Measurements from ENCODE around the gene PRR29.
"Not testable (repeated sequence)": the region's sequence is repeated elsewhere in the genome, so short reads cannot be mapped to it uniquely, and the experiment has no call there.

Gene PRR29

GRCh38 chr17:64017381-64017980 lies 19.3 kb downstream of the PRR29 start:
- Histone ChIP-seq H3K4me3 (ENCODE audit: insufficient read depth, low read length, poor library complexity, severe bottlenecking) (peak overlapping the region; percentile 65), H3K9me3 (ENCODE audit: insufficient read depth, low read length) (no peaks in the 10 kb centered on the region), H3K27me3 (ENCODE audit: low read length) (no peaks in the 10 kb centered on the region), H2AFZ (ENCODE audit: low read depth, low read length, severe bottlenecking) (no peak overlapping the region), H3K36me3 (ENCODE audit: low read length) (no peaks in the 10 kb centered on the region), H3K79me2 (ENCODE audit: insufficient read depth, low read length) (peaks cover 58% of the 10 kb centered on the region), H3K27ac (ENCODE audit: low read depth, low read length) (peak overlapping the region; percentile 98), H4K20me1 (ENCODE audit: low read depth, low read length) (no peaks in the 10 kb centered on the region), H3K4me2 (ENCODE audit: low read depth, low read length, poor library complexity, severe bottlenecking) (peak overlapping the region; percentile 99), H3K9ac (ENCODE audit: low read length) (peak overlapping the region; percentile 56), H3F3A (ENCODE audit: insufficient read depth) (peaks cover 59% of the 10 kb centered on the region), H3K9me2 (replicated peaks; ENCODE audit: insufficient read depth, low read length) (no peaks in the 10 kb centered on the region)
- TF ChIP-seq EZH2phosphoT487 (conservative IDR thresholded peaks at IDR 0.05; ENCODE audit: low read length), result no peak
- no peak for TF ChIP-seq CTCF (IDR thresholded peaks at IDR 0.05; ENCODE audit: insufficient read depth, low read length, poor library complexity, severe bottlenecking)

- H3K9ac ChIP-seq (ENCODE audit: low read length), result peak overlapping the region; percentile 80
- H3K4me3 ChIP-seq (ENCODE audit: insufficient read depth, low read length, poor library complexity, severe bottlenecking), result peak overlapping the region; percentile 65
- H3K9me2 ChIP-seq (replicated peaks; ENCODE audit: insufficient read depth, low read length); H3K9me3 ChIP-seq (ENCODE audit: insufficient read depth, low read length); H4K20me1 ChIP-seq (ENCODE audit: low read depth, low read length); H3K27me3 ChIP-seq (ENCODE audit: low read length); H3K36me3 ChIP-seq (ENCODE audit: low read length): not testable (repeated sequence)
- peak overlapping the region; percentile 4 for H2AFZ ChIP-seq (ENCODE audit: low read depth, low read length, severe bottlenecking)
- peaks cover 72% of the 10 kb centered on the region for H3F3A ChIP-seq (ENCODE audit: insufficient read depth)
- peak overlapping the region; percentile 98 for H3K27ac ChIP-seq (ENCODE audit: low read depth, low read length)
- peaks cover 42% of the 10 kb centered on the region for H3K79me2 ChIP-seq (ENCODE audit: insufficient read depth, low read length)
- H3K4me2 ChIP-seq (ENCODE audit: low read depth, low read length, poor library complexity, severe bottlenecking), result peak overlapping the region; percentile 99
Observed at GRCh38 chr17:64019551-64019961, 21.4 kb downstream of the PRR29 start.

- Histone ChIP-seq H3K4me3 (ENCODE audit: insufficient read depth, low read length, poor library complexity, severe bottlenecking) (peak within 1 kb of the TSS; percentile 65), H3K27ac (ENCODE audit: low read depth, low read length) (peak within 1 kb of the TSS; percentile 98), H3K79me2 (ENCODE audit: insufficient read depth, low read length) (peaks cover 36% of the 10 kb centered on the region), H4K20me1 (ENCODE audit: low read depth, low read length) (no peaks in the 10 kb centered on the region), H3K9ac (ENCODE audit: low read length) (peak within 1 kb of the TSS; percentile 80), H3K27me3 (ENCODE audit: low read length) (no peaks in the 10 kb centered on the region), H3K9me3 (ENCODE audit: insufficient read depth, low read length) (no peaks in the 10 kb centered on the region), H3K9me2 (replicated peaks; ENCODE audit: insufficient read depth, low read length) (no peaks in the 10 kb centered on the region), H2AFZ (ENCODE audit: low read depth, low read length, severe bottlenecking) (peak within 1 kb of the TSS; percentile 4), H3F3A (ENCODE audit: insufficient read depth) (peaks cover 74% of the 10 kb centered on the region), H3K4me2 (ENCODE audit: low read depth, low read length, poor library complexity, severe bottlenecking) (peak within 1 kb of the TSS; percentile 99), H3K36me3 (ENCODE audit: low read length) (no peaks in the 10 kb centered on the region)
- TF ChIP-seq EZH2phosphoT487 (conservative IDR thresholded peaks at IDR 0.05; ENCODE audit: low read length), result no peak
- TF ChIP-seq CTCF (IDR thresholded peaks at IDR 0.05; ENCODE audit: insufficient read depth, low read length, poor library complexity, severe bottlenecking), result no peak
Observed at GRCh38 chr17:64020056-64020766, 22.1 kb downstream of the PRR29 start, which contains the start of gene ICAM2. ICAM2 (minus strand) TSS chr17:64020633; CDS start chr17:64006691, 13,942 bp downstream.

GRCh38 chr17:64022611-64023063 lies 24.5 kb downstream of the PRR29 start:
- peak overlapping the region; percentile 2; the same call in 1 of the 2 replicates for H3K9ac ChIP-seq (ENCODE audit: low read length)
- H3K79me2 ChIP-seq (ENCODE audit: insufficient read depth, low read length), result peaks cover 11% of the 10 kb centered on the region
- no peaks in the 10 kb centered on the region for H3K9me2 ChIP-seq (replicated peaks; ENCODE audit: insufficient read depth, low read length)
- H3K27ac ChIP-seq (ENCODE audit: low read depth, low read length), result peak overlapping the region; percentile 98
- no peak overlapping the region for H3K4me3 ChIP-seq (ENCODE audit: insufficient read depth, low read length, poor library complexity, severe bottlenecking)
- H3F3A ChIP-seq (ENCODE audit: insufficient read depth), result peaks cover 64% of the 10 kb centered on the region
- no peaks in the 10 kb centered on the region for H4K20me1 ChIP-seq (ENCODE audit: low read depth, low read length)
- no peaks in the 10 kb centered on the region for H3K27me3 ChIP-seq (ENCODE audit: low read length)
- TF ChIP-seq CTCF (IDR thresholded peaks at IDR 0.05; ENCODE audit: insufficient read depth, low read length, poor library complexity, severe bottlenecking), result no peak
- no peak for TF ChIP-seq EZH2phosphoT487 (conservative IDR thresholded peaks at IDR 0.05; ENCODE audit: low read length)
- H3K36me3 ChIP-seq (ENCODE audit: low read length), result no peaks in the 10 kb centered on the region
- no peak overlapping the region for H3K4me2 ChIP-seq (ENCODE audit: low read depth, low read length, poor library complexity, severe bottlenecking)
- no peaks in the 10 kb centered on the region for H3K9me3 ChIP-seq (ENCODE audit: insufficient read depth, low read length)
- H2AFZ ChIP-seq (ENCODE audit: low read depth, low read length, severe bottlenecking), result no peak overlapping the region

Data from SU-DHL-6 (cell line).